ENCODE measurements around the gene PRRX2. TPM values are rescaled to one million over a fixed set of nuclear protein-coding genes. Genes with fewer than 3 reads are reported as not detected.

Gene PRRX2
- total RNA-seq, 1 donor from 2014 or later, result 20.8 TPM

DNA sequence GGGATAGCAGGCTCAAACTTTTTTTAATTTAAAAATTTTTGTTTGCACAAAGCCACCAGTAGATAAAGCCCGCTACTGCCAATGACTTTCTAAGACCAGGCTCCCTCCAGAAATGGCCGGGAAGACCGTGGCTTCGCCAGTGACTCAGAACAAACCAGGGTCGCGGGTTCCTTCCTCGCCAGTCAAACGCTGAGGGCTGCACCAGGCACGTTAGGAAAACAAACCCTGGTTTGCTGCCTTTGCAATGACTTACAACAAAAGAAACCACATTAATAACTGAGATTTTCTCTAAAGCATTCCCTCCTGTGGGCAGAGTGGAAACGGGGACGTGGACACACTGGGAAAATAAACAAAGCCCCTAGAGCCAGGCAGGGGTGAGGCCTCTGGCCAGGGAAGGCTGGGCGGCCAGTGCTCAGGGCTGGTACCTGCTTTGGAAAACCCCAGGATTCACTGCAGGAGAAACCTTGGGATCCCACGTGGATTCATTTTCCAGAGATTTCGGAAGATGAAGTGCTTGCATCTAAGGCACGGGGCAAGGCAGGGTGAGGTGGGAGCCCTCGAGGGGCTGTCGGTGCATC is 3.8 kb downstream of the PRRX2 start:
- TF ChIP-seq, protein P1, sequence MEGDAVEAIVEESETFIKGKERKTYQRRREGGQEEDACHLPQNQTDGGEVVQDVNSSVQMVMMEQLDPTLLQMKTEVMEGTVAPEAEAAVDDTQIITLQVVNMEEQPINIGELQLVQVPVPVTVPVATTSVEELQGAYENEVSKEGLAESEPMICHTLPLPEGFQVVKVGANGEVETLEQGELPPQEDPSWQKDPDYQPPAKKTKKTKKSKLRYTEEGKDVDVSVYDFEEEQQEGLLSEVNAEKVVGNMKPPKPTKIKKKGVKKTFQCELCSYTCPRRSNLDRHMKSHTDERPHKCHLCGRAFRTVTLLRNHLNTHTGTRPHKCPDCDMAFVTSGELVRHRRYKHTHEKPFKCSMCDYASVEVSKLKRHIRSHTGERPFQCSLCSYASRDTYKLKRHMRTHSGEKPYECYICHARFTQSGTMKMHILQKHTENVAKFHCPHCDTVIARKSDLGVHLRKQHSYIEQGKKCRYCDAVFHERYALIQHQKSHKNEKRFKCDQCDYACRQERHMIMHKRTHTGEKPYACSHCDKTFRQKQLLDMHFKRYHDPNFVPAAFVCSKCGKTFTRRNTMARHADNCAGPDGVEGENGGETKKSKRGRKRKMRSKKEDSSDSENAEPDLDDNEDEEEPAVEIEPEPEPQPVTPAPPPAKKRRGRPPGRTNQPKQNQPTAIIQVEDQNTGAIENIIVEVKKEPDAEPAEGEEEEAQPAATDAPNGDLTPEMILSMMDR (conservative IDR thresholded peaks at IDR 0.05), result no peak
- Mint-ChIP-seq H3K4me1 (ENCODE audit: unreplicated experiment) (peaks cover 15% of the 10 kb centered on the region), H3K4me3 (no peak overlapping the region), H3K9me3 (no peaks in the 10 kb centered on the region), H3K27ac (no peak overlapping the region), H3K27me3 (peaks cover 22% of the 10 kb centered on the region), H3K36me3 (peaks cover 4% of the 10 kb centered on the region)
- DNase-seq (ENCODE audit: extremely low spot score, unreplicated experiment), result no peak

DNA sequence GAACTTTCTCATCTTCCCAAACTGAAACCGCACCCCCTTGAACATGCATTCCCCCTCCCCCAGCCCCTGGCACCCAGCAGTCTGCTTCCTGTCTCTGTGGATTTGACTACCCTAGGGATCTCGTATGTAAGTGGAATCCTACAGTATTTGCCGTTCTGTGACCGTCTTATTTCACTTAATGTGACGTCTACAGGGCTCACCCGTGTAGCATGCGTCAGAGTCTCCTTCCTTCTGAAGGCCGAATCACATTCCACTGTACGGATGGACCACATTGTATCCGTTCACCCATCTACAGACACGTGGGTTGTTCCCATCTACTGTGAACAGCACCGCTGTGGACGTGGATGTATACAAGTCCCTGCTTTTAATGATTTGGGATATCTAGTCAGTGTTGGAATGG is 4.5 kb downstream of the PRRX2 start:
- Mint-ChIP-seq H3K4me3 (peak overlapping the region; percentile 68), H3K9me3 (no peaks in the 10 kb centered on the region), H3K27ac (no peak overlapping the region), H3K27me3 (peaks cover 16% of the 10 kb centered on the region), H3K36me3 (peaks cover 4% of the 10 kb centered on the region), H3K4me1 (ENCODE audit: unreplicated experiment) (peaks cover 20% of the 10 kb centered on the region)
- TF ChIP-seq, protein P1 (conservative IDR thresholded peaks at IDR 0.05), result no peak
- DNase-seq (ENCODE audit: extremely low spot score, unreplicated experiment), result no peak

DNA sequence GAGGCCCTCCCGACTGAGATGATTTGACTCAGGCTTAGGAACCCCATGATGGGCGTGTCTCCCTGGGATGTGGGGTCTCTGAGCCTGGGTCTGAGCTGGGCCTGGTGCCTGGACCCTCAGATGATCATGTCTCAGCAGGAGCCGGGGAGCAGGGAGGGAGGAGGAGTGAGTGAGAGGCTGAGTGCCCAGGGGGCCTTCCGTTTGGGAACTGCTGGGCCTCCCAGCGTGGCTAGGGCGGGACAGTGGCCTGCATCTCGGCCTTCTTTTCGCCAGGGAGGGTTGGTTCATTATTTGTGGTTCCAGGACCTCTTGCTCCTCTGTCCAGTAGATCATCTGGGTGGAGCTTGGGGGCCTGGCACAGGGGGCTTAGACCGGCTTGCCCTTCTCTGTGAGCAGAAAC is 5.6 kb downstream of the PRRX2 start:
- Mint-ChIP-seq H3K4me1 (ENCODE audit: unreplicated experiment) (peaks cover 20% of the 10 kb centered on the region), H3K36me3 (peaks cover 4% of the 10 kb centered on the region), H3K4me3 (no peak overlapping the region), H3K9me3 (no peaks in the 10 kb centered on the region), H3K27ac (no peak overlapping the region), H3K27me3 (peaks cover 15% of the 10 kb centered on the region)
- no peak for DNase-seq (ENCODE audit: extremely low spot score, unreplicated experiment)
- TF ChIP-seq, protein P1 (conservative IDR thresholded peaks at IDR 0.05), result no peak

DNA sequence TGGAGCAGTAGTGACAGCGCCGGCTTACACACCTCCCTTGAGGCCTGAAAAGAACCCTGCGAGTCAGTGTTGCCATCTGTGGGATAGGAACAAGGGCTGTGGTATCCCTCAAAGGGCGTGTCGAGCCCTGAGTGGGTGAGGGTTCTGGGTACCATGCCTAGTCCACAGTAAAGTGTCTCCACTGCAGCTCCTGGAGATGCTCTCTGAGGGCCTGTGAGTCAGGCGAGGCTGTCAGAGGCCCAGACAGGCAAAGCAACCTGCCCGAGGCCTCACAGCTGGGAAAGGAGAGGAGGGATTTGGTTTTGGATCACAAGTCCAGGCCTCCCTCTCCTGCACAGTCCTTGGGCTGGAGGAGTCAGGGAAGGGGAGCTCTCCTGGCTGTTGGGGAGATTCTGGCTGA is 6.1 kb downstream of the PRRX2 start:
- Mint-ChIP-seq H3K9me3 (no peaks in the 10 kb centered on the region), H3K36me3 (peaks cover 4% of the 10 kb centered on the region), H3K4me1 (ENCODE audit: unreplicated experiment) (peaks cover 20% of the 10 kb centered on the region), H3K27ac (no peak overlapping the region), H3K4me3 (no peak overlapping the region), H3K27me3 (peaks cover 15% of the 10 kb centered on the region)
- TF ChIP-seq, protein P1 (conservative IDR thresholded peaks at IDR 0.05), result no peak
- DNase-seq (ENCODE audit: extremely low spot score, unreplicated experiment), result no peak

DNA sequence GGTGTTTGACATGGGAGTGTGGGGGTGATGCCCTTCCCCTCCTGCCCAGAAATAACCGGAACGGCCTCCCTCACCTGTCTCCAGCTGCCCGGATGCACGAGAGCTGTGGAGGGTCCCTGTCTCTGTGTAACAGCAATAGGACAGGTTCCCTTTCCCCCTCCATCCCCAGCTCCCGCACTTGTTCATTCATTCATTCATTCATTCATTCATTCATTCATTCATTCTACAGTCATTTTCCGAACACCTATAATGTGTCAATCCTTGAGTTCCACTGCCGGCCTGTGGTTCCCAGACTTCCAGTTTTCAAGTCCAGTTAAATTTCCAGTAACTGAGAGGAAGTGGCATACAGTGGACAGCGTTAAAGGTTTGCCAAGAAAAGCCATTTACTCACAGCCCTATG is 7.3 kb downstream of the PRRX2 start:
- Mint-ChIP-seq H3K27me3 (peaks cover 16% of the 10 kb centered on the region), H3K36me3 (peaks cover 4% of the 10 kb centered on the region), H3K4me1 (ENCODE audit: unreplicated experiment) (peaks cover 29% of the 10 kb centered on the region), H3K4me3 (no peak overlapping the region), H3K27ac (no peak overlapping the region), H3K9me3 (no peaks in the 10 kb centered on the region)
- TF ChIP-seq, protein P1 (conservative IDR thresholded peaks at IDR 0.05), result no peak
- no peak for DNase-seq (ENCODE audit: extremely low spot score, unreplicated experiment)

DNA sequence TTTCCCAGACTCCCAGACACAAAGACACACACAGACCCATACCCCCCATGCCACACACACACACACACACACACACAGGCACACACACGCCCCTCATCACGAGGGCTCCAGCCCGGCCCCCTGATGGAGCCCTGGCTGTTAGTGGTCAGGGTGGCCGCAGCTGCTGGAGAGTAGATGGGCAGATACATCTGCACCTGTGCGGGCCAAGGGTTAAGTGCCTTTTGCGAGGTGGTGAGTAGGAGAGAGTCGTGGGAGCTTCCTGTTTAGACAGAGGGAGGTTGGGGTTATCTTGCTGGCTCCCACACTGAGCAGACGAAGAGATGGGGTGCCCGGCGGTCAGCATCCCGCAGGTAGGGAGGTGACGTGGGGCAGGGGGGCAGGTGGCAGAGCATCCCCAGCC is 8.2 kb downstream of the PRRX2 start:
- no peak overlapping the region for H3K4me3 Mint-ChIP-seq
- no peaks in the 10 kb centered on the region for H3K9me3 Mint-ChIP-seq
- H3K27me3 Mint-ChIP-seq, result peaks cover 20% of the 10 kb centered on the region
- H3K27ac Mint-ChIP-seq, result no peak overlapping the region
- no peak for DNase-seq (ENCODE audit: extremely low spot score, unreplicated experiment)
- peaks cover 34% of the 10 kb centered on the region for H3K4me1 Mint-ChIP-seq (ENCODE audit: unreplicated experiment)
- TF ChIP-seq, protein P1 (conservative IDR thresholded peaks at IDR 0.05), result no peak
- H3K36me3 Mint-ChIP-seq, result peaks cover 4% of the 10 kb centered on the region

Measured in type B pancreatic cell (in vitro differentiated cells).